ENCODE results near the gene DISP3.
"Not testable (repeated sequence)": the region's sequence is repeated elsewhere in the genome, so short reads cannot be mapped to it uniquely, and the experiment has no call there.

DISP3 gene

GRCh38 chr1:11576109-11576875 is 97.3 kb downstream of the DISP3 start:
- no peak for DNase-seq (ENCODE audit: low spot score)

DNA sequence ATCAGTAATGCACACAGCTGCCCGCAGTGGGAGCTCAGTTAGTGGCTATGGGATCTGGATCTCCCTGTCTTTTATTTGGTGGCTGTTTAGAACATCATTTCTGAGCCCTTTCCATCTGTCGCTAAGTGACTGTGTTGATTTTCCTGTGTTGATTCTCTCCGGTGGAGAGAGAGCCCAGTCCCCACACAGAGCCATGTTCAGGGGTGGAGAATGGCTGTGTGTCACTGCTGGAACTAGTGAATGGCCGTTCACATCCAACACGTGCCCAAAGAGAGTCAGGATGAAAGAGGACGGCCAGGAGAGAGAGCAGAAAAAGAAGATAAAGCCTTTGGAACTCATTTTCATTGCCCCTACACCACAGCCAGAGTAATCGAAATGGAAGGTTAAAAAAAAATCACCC is 99.0 kb downstream of the DISP3 start:
- DNase-seq (ENCODE audit: low spot score), result no peak

- DNase-seq (ENCODE audit: low spot score), result no peak
Measured at GRCh38 chr1:11579506-11579905, 100.6 kb downstream of the DISP3 start.

DNA sequence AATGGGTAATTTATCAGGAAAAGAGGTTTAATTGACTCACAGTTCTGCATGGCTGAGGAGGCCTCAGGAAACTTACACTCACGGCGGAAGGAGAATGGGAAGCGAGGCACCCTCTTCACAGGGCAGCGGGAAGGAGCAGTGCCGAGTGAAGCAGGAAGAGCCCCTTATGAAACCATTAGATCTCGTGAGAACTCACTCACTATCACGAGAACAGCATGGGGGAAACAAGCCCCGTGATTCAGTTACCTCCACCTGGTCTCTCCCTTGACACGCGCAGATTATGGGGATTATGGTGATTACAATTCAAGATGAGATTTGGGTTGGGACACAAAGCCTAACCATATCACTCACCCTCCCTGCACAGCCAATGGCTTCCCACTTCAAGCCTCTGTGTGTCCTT is 101.1 kb downstream of the DISP3 start:
- DNase-seq (ENCODE audit: low spot score), result not testable (repeated sequence)

GRCh38 chr1:11581445-11581991 is 102.6 kb downstream of the DISP3 start:
- DNase-seq (ENCODE audit: low spot score), result no peak

- DNase-seq (ENCODE audit: low spot score), result no peak
Measured at GRCh38 chr1:11585389-11585788, 106.4 kb downstream of the DISP3 start.

All from globus pallidus (tissue), 1 donor.